ENCODE measurements around the gene TMEM190.

Gene TMEM190

DNA sequence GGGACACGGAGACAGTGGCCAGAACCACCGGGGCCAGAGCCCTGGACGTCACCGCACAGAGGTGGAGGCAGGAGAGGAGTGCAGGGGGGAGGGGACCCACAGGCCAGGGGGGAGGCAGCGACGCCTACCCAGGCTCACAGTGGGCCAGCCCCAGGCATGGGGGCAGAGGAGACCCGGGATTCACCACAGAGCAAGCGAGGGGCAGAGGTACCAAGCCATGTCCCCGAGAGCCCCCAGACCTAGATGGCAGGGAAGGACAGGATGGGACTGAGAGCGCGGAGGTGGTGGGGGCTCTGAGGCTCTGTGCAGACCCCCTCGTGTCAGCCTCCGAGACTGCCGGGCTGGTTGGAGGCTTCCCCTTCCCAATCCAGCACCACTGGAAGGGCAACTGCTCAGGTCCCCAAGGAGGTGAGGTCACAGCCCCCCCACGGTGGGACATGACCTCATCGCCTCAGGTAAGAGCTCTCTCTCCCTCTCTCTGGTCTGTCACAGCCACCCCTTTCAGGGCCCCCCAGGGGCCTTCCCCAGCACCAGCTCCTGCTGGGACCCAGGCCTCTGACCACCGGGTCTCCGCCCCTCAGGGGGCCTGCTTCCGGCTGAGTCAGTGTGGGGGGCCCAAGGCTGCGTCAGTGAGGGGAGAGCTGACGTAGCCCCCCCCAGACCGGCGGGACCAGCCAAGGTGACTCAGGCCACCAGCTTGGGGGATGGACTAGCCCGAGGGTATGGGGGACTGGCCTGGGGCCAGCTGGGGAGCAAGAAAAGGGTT lies 4.1 kb upstream of the TMEM190 start:
- DNase-seq (ENCODE audit: low spot score): no peak

DNA sequence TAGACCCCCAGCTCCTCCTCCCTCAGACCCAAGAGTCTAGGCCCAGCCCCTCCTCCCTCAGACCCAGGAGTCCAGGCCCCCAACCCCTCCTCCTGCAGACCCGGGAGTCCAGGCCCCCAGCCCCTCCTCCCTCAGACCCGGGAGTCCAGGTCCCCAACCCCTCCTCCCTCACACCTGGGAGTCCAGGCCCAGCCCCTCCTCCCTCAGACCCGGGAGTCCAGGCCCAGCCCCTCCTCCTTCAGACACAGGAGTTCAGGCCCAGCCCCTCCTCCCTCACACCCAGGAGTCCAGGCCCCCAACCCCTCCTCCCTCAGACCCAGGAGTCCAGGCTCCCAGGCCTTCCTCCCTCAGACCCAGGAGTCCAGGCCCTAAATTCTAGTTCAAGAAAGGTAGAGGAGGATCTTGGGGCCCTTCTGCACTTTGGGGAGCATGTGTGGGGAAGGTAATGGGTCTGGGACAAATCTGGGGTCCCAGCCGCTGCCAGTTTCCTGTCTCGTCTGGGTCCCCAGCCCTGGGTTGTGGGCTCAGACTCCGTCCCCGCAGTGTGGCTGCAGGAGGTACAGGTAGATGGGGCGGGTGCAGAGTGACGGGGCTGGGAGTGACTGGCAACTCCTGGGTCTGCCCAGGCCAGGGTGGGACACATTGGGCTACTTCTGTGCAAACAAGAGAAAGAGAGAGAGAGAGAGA lies 3.2 kb upstream of the TMEM190 start:
- no peak for DNase-seq (ENCODE audit: low spot score)

GRCh38 chr19:55373993-55374757 lies 2.5 kb upstream of the TMEM190 start:
- no peak for DNase-seq (ENCODE audit: low spot score)

GRCh38 chr19:55377356-55378131 lies 918 bp downstream of the TMEM190 start:
- no peak for DNase-seq (ENCODE audit: low spot score)

DNA sequence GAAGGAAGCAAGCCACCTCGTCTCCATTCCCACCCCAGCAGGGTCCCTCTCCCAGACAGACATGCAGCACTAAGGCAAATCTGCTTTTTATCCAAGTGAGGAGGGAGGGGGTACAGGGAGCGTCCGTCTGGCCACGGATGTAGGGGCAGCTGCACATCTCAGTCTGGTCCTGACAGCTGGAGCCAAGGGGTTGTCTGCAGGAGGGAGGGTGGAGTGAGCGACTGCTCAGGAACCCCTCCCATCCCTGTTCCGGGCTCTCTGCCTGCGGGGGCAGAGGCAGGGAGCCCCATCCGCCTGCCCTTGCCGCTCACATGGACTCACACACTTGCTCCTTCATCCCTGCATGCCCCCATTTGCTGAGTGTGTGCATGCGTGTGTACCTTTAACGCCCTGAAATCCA lies 2.5 kb downstream of the TMEM190 start:
- no peak for DNase-seq (ENCODE audit: low spot score)

DNA sequence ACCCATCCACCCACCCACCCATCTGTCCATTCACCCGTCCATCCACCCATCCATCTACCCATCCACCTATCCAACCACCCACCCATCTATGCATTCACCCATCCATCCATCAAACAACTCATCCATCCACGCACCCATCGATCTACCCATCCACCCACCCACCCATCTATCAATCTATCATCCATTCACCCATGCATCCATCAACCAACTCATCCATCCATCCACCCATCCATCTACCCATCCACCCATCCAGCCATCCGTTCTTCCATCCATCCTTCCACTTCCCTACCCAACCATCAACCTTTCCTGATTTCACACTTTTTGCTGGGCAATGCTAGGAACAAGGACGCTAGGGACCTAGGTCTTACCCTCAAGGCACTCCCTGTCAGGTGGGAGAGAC lies 5.4 kb downstream of the TMEM190 start:
- DNase-seq (ENCODE audit: low spot score): no peak

GRCh38 chr19:55382522-55383054 lies 6.0 kb downstream of the TMEM190 start:
- DNase-seq (ENCODE audit: low spot score): no peak

GRCh38 chr19:55383279-55384130 lies 6.9 kb downstream of the TMEM190 start:
- DNase-seq (ENCODE audit: low spot score): no peak

- DNase-seq (ENCODE audit: low spot score): no peak
Measured at GRCh38 chr19:55384131-55384919, 7.7 kb downstream of the TMEM190 start, which contains the start of gene TMEM238. Gene TMEM238 (minus strand): TSS chr19:55384292. CDS start chr19:55384259, 33 bp downstream.

- peak; percentile 95 for DNase-seq (ENCODE audit: low spot score)
Measured at GRCh38 chr19:55384920-55385723, 8.5 kb downstream of the TMEM190 start.

DNA sequence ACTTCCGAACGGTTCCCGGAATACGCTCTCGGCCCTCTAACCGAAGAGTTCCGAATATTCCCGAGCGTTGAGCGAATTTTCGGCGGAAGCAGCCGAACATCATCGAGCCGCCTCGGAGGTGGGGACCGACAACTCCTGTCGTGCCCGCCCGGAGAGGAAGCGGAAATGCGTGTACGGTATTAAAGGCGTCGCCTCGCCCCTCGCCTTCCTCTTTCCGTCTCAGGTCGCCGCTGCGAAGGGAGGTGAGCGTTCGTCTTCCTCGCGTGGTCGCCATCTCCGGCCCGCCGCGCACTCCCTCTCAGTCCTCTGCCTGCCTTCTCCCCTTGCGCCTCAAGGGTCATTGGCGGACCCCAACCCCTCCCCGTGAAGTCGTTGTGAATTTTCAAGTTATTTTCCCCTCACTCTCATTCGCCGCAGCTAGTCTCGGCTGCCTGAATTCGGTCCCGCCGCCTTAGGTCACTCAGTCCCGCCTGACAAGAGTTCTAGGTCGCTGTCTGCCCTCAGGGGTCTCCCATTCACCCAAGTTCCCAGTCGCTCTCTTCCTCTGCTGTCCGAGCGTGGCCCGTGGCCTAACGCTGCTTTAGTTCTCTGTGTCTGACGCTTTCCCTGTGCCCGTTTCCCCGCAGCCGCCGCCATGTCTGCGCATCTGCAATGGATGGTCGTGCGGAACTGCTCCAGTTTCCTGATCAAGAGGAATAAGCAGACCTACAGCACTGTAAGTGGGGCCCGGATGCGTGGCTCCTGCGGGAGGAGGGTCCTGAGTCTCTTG lies 9.3 kb downstream of the TMEM190 start, which contains the start of gene RPL28:
Gene RPL28, plus strand, starts transcription at position 209 of the 769 bp plus-strand sequence. Its CDS starts 426 bp downstream, at position 635.
- peak; percentile 98 for DNase-seq (ENCODE audit: low spot score)

- no peak for DNase-seq (ENCODE audit: low spot score)
Measured at GRCh38 chr19:55386493-55386971, 9.9 kb downstream of the TMEM190 start.

DNA sequence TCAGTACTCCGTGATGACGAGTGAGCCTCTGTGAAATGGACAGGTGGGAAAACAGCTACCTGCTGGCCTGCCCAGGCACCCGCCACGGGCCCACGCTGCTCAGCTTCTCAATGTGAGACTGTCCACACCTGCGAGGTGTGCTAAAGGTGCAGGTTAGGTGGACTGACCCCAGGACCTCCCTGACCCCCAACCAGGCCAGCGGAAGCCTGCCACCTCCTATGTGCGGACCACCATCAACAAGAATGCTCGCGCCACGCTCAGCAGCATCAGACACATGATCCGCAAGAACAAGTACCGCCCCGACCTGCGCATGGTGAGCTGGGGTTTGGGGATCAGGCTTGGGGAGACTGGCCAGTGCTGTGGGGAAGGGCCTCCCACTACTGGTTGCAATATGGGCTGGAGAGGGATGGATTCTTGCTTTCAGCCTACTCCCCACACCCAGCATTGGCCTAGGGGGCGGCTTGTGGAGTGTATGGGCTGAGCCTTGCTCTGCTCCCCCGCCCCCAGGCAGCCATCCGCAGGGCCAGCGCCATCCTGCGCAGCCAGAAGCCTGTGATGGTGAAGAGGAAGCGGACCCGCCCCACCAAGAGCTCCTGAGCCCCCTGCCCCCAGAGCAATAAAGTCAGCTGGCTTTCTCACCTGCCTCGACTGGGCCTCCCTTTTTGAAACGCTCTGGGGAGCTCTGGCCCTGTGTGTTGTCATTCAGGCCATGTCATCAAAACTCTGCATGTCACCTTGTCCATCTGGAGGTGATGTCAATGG lies 11.3 kb downstream of the TMEM190 start:
- DNase-seq (ENCODE audit: low spot score): no peak

DNA sequence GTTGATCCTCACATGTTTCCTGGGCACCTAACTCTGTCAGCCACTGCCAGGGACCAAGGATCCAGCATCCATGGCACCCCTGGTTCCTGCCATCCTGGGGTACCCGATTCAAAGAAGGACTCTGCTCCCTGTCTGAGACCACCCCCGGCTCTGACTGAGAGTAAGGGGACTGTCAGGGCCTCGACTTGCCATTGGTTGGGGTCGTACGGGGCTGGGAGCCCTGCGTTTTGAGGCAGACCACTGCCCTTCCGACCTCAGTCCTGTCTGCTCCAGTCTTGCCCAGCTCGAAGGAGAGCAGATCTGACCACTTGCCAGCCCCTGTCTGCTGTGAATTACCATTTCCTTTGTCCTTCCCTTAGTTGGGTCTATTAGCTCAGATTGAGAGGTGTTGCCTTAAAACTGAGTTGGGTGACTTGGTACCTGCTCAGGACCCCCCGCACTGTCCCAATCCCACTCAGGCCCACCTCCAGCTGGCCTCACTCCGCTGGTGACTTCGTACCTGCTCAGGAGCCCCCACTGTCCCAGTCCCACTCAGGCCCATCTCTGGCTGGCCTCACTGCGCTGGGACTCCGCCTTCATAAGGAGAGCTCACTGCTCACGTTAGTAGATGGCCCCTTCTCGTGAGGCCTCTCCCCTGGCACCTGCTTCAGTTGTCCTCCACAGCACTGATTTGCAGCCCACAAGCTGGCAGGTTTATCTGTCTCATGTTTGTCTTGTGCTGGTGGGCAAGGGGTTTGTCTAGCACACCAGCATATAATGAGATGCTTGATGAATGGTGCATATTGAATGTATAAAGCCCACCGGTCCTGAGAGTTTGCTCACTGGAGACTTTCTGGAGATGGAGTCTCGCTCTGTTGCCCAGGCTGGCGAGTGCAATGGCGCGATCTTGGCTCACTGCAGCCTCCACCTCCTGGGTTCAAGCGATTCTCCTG lies 13.0 kb downstream of the TMEM190 start:
- no peak for DNase-seq (ENCODE audit: low spot score)

DNA sequence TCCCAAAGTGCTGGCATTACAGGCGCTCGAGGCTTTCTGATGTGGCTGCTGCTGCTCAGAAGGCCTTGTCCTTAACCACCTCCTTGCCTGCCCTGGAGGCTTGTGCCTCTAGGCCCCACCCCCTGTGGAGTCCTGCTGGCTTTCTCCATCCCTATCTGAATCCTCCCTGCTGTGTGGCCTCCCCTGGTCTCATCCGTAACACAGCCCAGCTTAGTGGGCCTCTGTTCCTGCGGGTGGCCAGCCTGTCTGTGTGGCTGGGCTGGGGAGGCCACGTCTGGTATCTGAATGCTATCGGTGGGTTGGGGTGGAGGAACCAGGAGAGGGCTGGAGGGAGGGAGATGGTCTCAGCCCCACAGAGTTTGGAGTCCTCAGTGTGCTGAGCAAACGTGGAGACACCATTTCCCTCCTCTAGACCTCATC lies 13.8 kb downstream of the TMEM190 start:
- DNase-seq (ENCODE audit: low spot score): no peak

DNA sequence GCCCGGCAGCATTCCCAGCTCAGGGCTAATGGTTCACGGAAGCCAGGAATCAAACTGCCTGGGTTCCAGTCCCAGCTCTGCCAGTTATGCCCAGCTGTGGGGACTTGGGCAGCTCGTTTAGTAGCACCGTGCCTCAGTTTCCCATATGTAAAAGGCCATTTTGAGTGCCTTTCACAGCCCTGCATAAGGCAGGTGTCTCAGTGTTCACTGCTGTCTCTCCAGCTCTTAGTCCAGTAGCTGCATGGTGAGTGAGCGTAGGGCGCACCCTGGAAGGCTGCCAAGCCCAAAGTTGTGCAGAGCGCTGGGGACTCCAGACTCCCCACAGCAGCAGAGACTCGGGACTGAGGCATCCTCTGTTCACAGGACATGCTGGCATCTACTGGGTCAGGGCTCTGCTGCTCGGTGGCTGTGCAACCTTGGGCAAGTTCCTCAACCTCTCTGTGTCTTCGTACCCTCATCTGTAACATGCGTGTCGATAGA lies 14.6 kb downstream of the TMEM190 start:
- no peak for DNase-seq (ENCODE audit: low spot score)

Measured in COLO829 (cell line).